ENCODE measurements around the gene PCNX1.

DNA sequence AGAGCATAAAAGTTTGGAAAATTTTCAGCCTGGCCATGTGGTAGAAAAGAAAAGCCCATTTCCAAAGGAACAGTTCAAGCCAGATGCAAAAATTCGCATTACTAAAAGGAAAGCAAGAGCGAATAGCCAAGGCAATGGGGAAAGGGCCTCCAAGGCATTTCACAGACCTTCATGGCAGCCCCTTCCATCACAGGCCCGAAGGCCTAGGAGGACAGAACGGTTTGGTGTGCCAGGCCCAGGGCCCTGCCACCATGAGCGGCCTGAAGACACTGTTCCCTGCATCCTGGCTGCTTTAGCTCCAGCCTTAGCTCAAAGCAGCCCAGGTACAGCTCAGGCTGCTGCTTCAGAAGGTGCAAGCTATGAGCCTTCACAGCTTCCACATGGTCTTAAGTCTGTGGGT is 243.5 kb downstream of the PCNX1 start:
- TF ChIP-seq, protein P1, sequence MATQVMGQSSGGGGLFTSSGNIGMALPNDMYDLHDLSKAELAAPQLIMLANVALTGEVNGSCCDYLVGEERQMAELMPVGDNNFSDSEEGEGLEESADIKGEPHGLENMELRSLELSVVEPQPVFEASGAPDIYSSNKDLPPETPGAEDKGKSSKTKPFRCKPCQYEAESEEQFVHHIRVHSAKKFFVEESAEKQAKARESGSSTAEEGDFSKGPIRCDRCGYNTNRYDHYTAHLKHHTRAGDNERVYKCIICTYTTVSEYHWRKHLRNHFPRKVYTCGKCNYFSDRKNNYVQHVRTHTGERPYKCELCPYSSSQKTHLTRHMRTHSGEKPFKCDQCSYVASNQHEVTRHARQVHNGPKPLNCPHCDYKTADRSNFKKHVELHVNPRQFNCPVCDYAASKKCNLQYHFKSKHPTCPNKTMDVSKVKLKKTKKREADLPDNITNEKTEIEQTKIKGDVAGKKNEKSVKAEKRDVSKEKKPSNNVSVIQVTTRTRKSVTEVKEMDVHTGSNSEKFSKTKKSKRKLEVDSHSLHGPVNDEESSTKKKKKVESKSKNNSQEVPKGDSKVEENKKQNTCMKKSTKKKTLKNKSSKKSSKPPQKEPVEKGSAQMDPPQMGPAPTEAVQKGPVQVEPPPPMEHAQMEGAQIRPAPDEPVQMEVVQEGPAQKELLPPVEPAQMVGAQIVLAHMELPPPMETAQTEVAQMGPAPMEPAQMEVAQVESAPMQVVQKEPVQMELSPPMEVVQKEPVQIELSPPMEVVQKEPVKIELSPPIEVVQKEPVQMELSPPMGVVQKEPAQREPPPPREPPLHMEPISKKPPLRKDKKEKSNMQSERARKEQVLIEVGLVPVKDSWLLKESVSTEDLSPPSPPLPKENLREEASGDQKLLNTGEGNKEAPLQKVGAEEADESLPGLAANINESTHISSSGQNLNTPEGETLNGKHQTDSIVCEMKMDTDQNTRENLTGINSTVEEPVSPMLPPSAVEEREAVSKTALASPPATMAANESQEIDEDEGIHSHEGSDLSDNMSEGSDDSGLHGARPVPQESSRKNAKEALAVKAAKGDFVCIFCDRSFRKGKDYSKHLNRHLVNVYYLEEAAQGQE (IDR thresholded peaks at IDR 0.05; ENCODE audit: low read depth) = no peak
- TF ChIP-seq TEAD4 (IDR thresholded peaks at IDR 0.05) = no peak
- TF ChIP-seq RAD21 (IDR thresholded peaks at IDR 0.05; ENCODE audit: low read depth) = no peak
- TF ChIP-seq, protein P2, sequence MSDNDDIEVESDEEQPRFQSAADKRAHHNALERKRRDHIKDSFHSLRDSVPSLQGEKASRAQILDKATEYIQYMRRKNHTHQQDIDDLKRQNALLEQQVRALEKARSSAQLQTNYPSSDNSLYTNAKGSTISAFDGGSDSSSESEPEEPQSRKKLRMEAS (IDR thresholded peaks at IDR 0.05) = no peak
- no peak for TF ChIP-seq CREB1 (IDR thresholded peaks at IDR 0.05; ENCODE audit: low read depth)
- no peak for TF ChIP-seq CEBPB (IDR thresholded peaks at IDR 0.05)
- no peak for TF ChIP-seq TAF1 (IDR thresholded peaks at IDR 0.05; ENCODE audit: low read depth)
- TF ChIP-seq EGR1 (IDR thresholded peaks at IDR 0.05) = no peak
- no peak for TF ChIP-seq YY1 (IDR thresholded peaks at IDR 0.05; ENCODE audit: low read depth)
- TF ChIP-seq TCF12 (IDR thresholded peaks at IDR 0.05; ENCODE audit: low read depth) = no peak
- TF ChIP-seq EP300 (IDR thresholded peaks at IDR 0.05; ENCODE audit: borderline replicate concordance) = no peak
- TF ChIP-seq FOXM1 (IDR thresholded peaks at IDR 0.05; ENCODE audit: borderline replicate concordance, low read depth) = no peak
- no peak for TF ChIP-seq NFIC (IDR thresholded peaks at IDR 0.05)
- TF ChIP-seq USF1 (IDR thresholded peaks at IDR 0.05) = no peak

Data from Ishikawa (cell line).